Fibroblast of the aortic adventitia (primary cell): Measurements from ENCODE around the gene SLC12A2. TPM values are rescaled to one million over a fixed set of nuclear protein-coding genes. Genes with fewer than 3 reads are reported as not detected.

Experiments
- DNase-seq: peaks from one replicate; pipeline ENCODE4 v3.0.0-alpha.2; 2010; ENCODE audit warnings: low read depth
- H3K4me3 ChIP-seq: 2 replicates; pipeline ENCODE4 v1.5.1; 2011; ENCODE audit warnings: low read depth, mild to moderate bottlenecking, control low read depth, low read length, moderate library complexity
- total RNA-seq: library from RNA; depleted of rRNA; stranded (reverse); fragments of >200 nt; gene quantifications from 2 replicates; pipeline ENCODE4 v1.2.3, GENCODE V29; 2012; ENCODE audit warnings: low replicate concordance
- TF ChIP-seq, protein P1 (sequence below): IDR thresholded peaks from 2 replicates; pipeline ENCODE4 v1.5.1; 2011; ENCODE audit warnings: mild to moderate bottlenecking, low read length, control low read depth, inconsistent platforms; ENCODE audit not compliant: insufficient read depth

Gene SLC12A2
- total RNA-seq, 1 donor: 51.9 TPM

- TF ChIP-seq, protein P1, sequence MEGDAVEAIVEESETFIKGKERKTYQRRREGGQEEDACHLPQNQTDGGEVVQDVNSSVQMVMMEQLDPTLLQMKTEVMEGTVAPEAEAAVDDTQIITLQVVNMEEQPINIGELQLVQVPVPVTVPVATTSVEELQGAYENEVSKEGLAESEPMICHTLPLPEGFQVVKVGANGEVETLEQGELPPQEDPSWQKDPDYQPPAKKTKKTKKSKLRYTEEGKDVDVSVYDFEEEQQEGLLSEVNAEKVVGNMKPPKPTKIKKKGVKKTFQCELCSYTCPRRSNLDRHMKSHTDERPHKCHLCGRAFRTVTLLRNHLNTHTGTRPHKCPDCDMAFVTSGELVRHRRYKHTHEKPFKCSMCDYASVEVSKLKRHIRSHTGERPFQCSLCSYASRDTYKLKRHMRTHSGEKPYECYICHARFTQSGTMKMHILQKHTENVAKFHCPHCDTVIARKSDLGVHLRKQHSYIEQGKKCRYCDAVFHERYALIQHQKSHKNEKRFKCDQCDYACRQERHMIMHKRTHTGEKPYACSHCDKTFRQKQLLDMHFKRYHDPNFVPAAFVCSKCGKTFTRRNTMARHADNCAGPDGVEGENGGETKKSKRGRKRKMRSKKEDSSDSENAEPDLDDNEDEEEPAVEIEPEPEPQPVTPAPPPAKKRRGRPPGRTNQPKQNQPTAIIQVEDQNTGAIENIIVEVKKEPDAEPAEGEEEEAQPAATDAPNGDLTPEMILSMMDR: peak; percentile 44
- H3K4me3 ChIP-seq: peak overlapping the region; percentile 94
- no peak for DNase-seq
Measured at GRCh38 chr5:128081111-128081851, 2.3 kb upstream of the SLC12A2 start.

DNA sequence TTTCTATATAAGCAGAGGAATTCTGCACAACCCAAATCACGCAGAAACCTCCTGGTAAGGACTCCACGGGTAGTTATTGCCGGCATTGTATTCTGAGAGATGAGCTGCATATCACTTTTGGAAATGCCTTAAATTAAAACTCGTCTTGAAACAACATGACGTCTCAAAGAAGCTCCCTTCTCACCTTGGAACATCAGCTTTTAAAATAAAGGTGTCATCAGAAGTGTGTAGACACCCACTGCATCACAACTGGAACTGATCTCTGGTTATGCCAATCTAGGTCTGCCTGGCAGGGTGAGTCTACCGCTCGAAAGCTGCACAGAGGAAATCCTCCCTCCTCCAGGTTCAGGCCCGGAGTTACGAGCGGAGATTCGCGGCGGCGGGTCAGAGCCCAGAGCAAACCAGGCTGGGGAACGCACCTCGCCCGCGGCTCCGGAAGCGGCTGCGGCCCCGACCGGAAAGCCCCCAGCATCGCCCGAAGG, 974 bp upstream of the SLC12A2 start:
- TF ChIP-seq, protein P1: no peak
- DNase-seq: no peak
- peak overlapping the region; percentile 94 for H3K4me3 ChIP-seq

GRCh38 chr5:128083811-128084227, 253 bp downstream of the SLC12A2 start:
- DNase-seq: peak; percentile 35
- H3K4me3 ChIP-seq: peak overlapping the region; percentile 94
- TF ChIP-seq, protein P1: peak; percentile 42

DNA sequence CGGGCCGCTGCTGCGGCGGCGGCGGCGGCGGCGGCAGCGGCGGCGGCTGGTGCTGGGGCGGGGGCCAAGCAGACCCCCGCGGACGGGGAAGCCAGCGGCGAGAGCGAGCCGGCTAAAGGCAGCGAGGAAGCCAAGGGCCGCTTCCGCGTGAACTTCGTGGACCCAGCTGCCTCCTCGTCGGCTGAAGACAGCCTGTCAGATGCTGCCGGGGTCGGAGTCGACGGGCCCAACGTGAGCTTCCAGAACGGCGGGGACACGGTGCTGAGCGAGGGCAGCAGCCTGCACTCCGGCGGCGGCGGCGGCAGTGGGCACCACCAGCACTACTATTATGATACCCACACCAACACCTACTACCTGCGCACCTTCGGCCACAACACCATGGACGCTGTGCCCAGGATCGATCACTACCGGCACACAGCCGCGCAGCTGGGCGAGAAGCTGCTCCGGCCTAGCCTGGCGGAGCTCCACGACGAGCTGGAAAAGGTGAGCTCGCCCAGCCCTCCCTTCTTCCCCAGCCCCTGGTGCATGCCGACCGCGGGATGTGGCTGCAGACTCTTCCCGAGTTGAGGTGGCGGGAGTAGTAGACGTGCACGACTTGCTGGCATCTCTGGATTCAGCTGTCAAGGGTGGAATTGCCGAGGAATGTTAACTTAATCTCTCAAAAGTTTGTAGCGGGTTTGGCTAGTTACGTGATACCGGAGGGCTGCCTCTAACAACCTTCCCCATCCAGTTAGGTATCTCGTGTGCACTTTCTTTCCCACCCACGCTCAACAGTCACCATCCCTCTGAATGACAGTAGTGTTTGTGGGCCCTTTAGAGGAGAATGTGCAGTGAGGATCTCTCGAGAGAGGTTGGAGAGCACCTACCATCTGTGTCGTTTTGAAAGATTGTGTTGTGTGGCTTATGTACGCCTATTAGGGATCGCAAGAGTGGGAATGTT, 932 bp downstream of the SLC12A2 start:
- TF ChIP-seq, protein P1: no peak
- peak; percentile 42 for DNase-seq
- H3K4me3 ChIP-seq: peak overlapping the region; percentile 94

GRCh38 chr5:128085413-128085812, 1.8 kb downstream of the SLC12A2 start:
- no peak for DNase-seq
- TF ChIP-seq, protein P1: no peak
- H3K4me3 ChIP-seq: peak overlapping the region; percentile 94

GRCh38 chr5:128091579-128091978, 8.0 kb downstream of the SLC12A2 start:
- DNase-seq: no peak
- no peak overlapping the region for H3K4me3 ChIP-seq
- TF ChIP-seq, protein P1: no peak
